Cardiac fibroblast (primary cell): ENCODE measurements around the gene CDYL.

ENCODE experiments used
- DNase-seq, 2 donors: peaks; one replicate each; pipeline versions ENCODE4 v3.0.0 to v3.0.0-alpha.2; 2010; ENCODE audit warnings: low read depth in 2 of 2
- H3K4me3 ChIP-seq, 2 donors: replicated peaks in 1 of 2; 1 replicate in 1 of 2; 2 replicates in 1 of 2; pipeline ENCODE4 v1.5.1; 2011; ENCODE audit warnings: low read depth in 2 of 2, low read length in 2 of 2, mild to moderate bottlenecking in 2 of 2, moderate library complexity in 1 of 2
- CTCF ChIP-seq: IDR thresholded peaks from one replicate; pipeline ENCODE4 v1.5.1; 2011; ENCODE audit warnings: low read depth, mild to moderate bottlenecking, low read length, inconsistent platforms

The CDYL gene

DNA sequence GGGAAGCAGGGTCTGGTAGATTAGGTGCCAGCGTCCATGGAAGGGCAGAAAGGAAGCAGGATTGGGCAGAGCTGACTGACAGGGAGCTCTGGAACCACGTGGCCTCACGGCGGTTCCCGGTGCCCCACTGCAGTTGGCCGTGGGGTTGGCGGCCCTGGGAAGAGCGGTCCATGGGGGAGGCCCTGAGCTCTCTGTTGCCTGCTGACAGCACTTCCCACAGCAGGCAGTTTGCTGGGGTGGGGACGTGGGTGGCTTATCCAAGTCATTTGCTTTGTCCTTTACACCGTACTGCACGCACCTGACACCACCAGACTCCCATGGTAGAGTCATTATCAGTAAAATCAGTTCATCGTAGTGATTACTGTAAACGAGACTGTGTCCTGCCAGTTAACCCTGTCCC is 171.5 kb downstream of the CDYL start:
- TF ChIP-seq CTCF, result no peak
- DNase-seq, result no peak
- no peak overlapping the region for H3K4me3 ChIP-seq

GRCh38 chr6:4948781-4949450 is 172.7 kb downstream of the CDYL start:
- H3K4me3 ChIP-seq, result no peak overlapping the region
- no peak for TF ChIP-seq CTCF
- no peak for DNase-seq

DNA sequence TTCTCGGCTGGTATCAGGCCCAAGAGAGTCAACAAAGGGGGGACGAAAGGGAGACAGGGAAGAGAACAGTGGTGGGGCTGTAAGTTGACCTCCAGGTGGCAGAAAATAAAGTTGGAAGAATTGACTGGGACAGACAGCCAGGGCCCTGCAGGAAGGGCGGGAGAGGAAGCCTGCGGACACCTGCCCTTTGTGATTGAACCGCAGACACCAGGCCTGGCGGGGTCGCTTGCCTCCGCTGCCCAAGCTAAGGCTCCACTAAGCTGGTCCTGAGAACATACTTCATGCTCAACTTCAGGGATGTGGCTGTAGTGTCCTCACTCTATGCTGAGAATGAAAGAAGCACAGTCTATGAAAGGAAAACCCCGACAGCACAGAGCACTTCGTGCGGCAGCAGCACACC is 173.9 kb downstream of the CDYL start:
- no peak for TF ChIP-seq CTCF
- no peak for DNase-seq
- no peak overlapping the region for H3K4me3 ChIP-seq

DNA sequence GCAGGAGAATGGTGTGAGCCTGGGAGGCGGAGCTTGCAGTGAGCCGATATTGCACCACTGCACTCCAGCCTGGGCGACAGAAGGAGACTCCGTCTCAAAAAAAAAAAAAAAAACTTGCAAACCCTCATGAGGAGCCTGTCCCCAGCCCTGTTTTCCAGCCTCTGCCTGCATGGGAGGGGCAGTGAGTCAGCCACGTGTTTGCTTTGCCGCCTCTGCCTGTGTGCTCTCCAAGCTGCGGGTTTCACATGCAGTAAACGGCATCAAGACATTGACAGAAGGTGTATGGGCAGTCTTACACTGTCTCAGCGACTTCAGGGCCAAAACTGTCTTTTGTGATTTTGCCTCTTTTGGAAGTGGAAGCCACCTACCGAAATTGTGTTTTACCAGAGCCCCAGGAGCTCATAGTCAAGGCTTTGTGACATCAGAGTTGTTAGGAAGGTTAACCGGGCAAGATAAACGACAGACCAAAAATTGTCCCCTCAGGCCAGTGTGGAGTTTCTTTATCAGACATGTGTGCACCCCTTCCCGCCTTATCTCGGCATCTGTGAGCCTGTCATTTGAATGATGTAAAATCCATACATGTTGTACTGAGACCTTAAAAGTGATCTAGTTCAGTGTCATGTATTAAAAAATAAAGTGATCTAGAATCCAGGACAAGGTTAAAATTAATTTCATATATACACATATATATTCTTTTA is 174.8 kb downstream of the CDYL start:
- no peak for TF ChIP-seq CTCF
- no peak overlapping the region for H3K4me3 ChIP-seq
- no peak for DNase-seq

DNA sequence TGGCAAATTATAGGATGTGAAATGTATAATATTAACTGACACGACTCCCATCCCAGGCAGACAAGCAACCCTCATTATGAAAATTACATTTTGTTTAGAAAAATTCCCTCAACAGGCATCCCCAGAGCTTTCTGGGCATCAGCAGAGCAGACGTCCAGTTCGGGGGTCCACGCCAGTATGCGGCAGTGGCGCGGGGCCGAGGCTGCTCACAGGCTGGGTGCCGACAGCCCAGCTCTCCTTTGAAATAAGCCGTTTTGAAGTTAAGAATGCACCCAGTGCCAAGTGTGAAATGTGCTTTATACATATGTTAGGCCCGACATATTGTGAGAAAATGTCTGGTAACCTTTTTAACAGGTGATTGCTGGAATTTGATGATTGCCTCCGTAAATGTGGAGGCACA is 177.2 kb downstream of the CDYL start:
- no peak for DNase-seq
- no peak for TF ChIP-seq CTCF
- H3K4me3 ChIP-seq, result no peak overlapping the region

DNA sequence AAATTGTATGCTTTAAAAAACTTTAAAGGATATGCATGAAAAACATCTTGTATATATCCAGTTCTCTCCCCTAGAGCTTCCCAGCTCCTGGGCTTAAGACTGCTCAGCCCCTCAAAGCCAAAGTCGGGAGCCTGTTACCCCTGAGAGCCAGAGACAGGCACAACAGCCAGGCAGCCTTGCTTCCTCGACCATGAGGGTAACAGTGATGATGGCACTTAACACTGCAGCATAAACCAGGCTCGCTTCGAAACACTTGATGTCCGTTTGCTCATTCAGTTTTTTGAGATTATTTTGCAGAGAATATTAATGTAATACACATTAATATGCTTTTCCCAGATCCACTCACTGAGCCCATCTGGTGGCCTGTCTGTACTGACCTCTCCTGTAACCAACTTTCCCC is 180.4 kb downstream of the CDYL start:
- H3K4me3 ChIP-seq, result no peak overlapping the region
- TF ChIP-seq CTCF, result no peak
- DNase-seq, result no peak
